MM.1S (cell line): ENCODE measurements around the gene FIGLA.

Source experiments
- CTCF ChIP-seq: fragments of 300-600 bp; sonication (generic); IDR thresholded peaks from 2 replicates; pipeline ENCODE4 v1.5.1; 2016; ENCODE audit warnings: antibody characterized with exemption, low read length, mixed read lengths
- EZH2 ChIP-seq: fragments of 300-600 bp; sonication (generic); optimal IDR thresholded peaks from 2 replicates; pipeline ENCODE3; 2017; ENCODE audit warnings: low read depth, mild to moderate bottlenecking, antibody characterized with exemption, low read length, mixed read lengths
- EZH2phosphoT487 ChIP-seq: fragments of 300-600 bp; sonication (generic); IDR thresholded peaks from 2 replicates; pipeline ENCODE4 v1.6.1; 2018; ENCODE audit warnings: antibody characterized with exemption, low read length

DNA sequence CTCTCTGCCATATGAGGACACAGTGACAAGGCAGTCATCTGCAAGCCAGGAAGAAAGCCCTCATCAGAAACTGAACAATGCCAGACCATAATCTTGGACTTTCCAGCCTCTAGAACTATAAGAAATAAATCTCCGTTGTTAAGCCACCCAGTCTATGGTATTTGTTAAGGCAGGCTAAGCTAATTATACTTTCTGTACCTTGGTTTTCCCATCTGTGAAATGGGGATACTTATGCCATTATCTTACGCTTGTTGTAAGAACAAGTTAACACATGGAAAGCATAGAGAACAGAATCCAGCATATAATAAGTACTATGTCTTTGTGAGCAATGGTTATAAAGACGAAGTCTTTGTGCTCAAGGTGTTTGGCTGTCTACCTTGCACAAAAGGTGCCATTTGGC lies 14.2 kb downstream of the FIGLA start:
- TF ChIP-seq CTCF (no peak), EZH2 (no peak), EZH2phosphoT487 (no peak)
